Panc1 (cell line): ENCODE results near the gene DBX1.

Source experiments
- POLR2AphosphoS5 ChIP-seq: IDR thresholded peaks from 2 replicates; pipeline ENCODE4 v1.6.1; 2012; ENCODE audit warnings: mild to moderate bottlenecking, low read depth, low read length, moderate library complexity
- REST ChIP-seq, 2 experiments: IDR thresholded peaks; 2 replicates each; pipeline ENCODE4 v1.6.1; 2011 to 2012; ENCODE audit warnings: low read depth in 2 of 2, control low read depth in 1 of 2, low read length in 1 of 2, mild to moderate bottlenecking in 1 of 2, moderate library complexity in 1 of 2; ENCODE audit not compliant: insufficient read depth in 1 of 2
- SIN3A ChIP-seq: IDR thresholded peaks from 2 replicates; pipeline ENCODE4 v1.6.1; 2012; ENCODE audit warnings: low read depth, mild to moderate bottlenecking, low read length, moderate library complexity, borderline replicate concordance; ENCODE audit not compliant: insufficient read depth
- TF ChIP-seq, protein P1 (sequence below): fragments of 450-650 bp; IDR thresholded peaks from 2 replicates; pipeline ENCODE4 v1.5.1; 2017; ENCODE audit warnings: mild to moderate bottlenecking

- TF ChIP-seq POLR2AphosphoS5 (no peak), REST (IDR thresholded peaks at IDR 0.05; ENCODE audit: insufficient read depth in 1 of 2, low read depth in 2 of 2, low read length in 1 of 2) (no peak), SIN3A (no peak)
- TF ChIP-seq, protein P1, sequence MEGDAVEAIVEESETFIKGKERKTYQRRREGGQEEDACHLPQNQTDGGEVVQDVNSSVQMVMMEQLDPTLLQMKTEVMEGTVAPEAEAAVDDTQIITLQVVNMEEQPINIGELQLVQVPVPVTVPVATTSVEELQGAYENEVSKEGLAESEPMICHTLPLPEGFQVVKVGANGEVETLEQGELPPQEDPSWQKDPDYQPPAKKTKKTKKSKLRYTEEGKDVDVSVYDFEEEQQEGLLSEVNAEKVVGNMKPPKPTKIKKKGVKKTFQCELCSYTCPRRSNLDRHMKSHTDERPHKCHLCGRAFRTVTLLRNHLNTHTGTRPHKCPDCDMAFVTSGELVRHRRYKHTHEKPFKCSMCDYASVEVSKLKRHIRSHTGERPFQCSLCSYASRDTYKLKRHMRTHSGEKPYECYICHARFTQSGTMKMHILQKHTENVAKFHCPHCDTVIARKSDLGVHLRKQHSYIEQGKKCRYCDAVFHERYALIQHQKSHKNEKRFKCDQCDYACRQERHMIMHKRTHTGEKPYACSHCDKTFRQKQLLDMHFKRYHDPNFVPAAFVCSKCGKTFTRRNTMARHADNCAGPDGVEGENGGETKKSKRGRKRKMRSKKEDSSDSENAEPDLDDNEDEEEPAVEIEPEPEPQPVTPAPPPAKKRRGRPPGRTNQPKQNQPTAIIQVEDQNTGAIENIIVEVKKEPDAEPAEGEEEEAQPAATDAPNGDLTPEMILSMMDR = no peak
These were observed 25.1 kb downstream of the DBX1 start for GRCh38 chr11:20134991-20135736.
